ENCODE results near the gene PLA2G12A.

DNA sequence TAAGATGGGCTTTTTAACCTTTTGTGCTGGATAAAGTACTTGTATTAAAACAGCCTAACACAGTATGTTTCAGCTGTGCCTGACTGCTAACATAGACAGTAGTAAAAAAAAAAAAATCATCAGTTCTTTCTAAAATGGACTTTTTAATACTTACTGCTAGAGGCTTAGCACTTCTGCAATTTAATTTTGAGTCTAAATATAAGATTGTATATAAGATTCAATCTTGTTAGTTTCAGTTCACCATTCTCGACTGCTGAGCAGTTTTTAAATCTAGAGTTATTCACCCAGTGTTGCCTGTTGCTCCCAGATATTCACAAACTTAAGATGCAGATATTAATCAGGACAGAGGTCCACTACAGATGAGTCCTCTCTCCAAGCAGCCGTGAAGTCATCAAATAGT is 6.8 kb downstream of the PLA2G12A start:
- TF ChIP-seq, protein P1, sequence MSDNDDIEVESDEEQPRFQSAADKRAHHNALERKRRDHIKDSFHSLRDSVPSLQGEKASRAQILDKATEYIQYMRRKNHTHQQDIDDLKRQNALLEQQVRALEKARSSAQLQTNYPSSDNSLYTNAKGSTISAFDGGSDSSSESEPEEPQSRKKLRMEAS (IDR thresholded peaks at IDR 0.05) = no peak
- no peak for TF ChIP-seq CEBPB (IDR thresholded peaks at IDR 0.05)
- TF ChIP-seq CBX2 (IDR thresholded peaks at IDR 0.05; ENCODE audit: borderline replicate concordance, low read depth) = no peak
- TF ChIP-seq, protein P2, sequence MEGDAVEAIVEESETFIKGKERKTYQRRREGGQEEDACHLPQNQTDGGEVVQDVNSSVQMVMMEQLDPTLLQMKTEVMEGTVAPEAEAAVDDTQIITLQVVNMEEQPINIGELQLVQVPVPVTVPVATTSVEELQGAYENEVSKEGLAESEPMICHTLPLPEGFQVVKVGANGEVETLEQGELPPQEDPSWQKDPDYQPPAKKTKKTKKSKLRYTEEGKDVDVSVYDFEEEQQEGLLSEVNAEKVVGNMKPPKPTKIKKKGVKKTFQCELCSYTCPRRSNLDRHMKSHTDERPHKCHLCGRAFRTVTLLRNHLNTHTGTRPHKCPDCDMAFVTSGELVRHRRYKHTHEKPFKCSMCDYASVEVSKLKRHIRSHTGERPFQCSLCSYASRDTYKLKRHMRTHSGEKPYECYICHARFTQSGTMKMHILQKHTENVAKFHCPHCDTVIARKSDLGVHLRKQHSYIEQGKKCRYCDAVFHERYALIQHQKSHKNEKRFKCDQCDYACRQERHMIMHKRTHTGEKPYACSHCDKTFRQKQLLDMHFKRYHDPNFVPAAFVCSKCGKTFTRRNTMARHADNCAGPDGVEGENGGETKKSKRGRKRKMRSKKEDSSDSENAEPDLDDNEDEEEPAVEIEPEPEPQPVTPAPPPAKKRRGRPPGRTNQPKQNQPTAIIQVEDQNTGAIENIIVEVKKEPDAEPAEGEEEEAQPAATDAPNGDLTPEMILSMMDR (IDR thresholded peaks at IDR 0.05) = no peak

Measured in A549 (cell line).